OCI-LY7 (cell line): ENCODE results near the gene CACNA2D2. TPM values are rescaled to one million over a fixed set of nuclear protein-coding genes. Genes with fewer than 3 reads are reported as not detected.

Experiments used
- BruUV-seq: library from RNA; stranded (reverse); fragments of 400-500 nt; replicated peaks from 2 replicates; lab custom pipeline; 2021; lab: Mats Ljungman, UMichigan
- CTCF ChIA-PET: fragments of 300-600 bp; sonication (Branson Sonifier 250); formaldehyde crosslinking; loops from one replicate; lab custom pipeline; 2022; ENCODE audit warnings: antibody characterized with exemption; ENCODE audit not compliant: unreplicated experiment; lab: Charles Lee
- POLR2A ChIA-PET: fragments of 300-600 bp; sonication (Branson Sonifier 250); formaldehyde crosslinking; loops from one replicate; lab custom pipeline; 2022; ENCODE audit warnings: antibody characterized with exemption; lab: Charles Lee
- DNase-seq: peaks from one replicate; pipeline ENCODE4 v3.0.0-alpha.2; 2015; ENCODE audit warnings: low spot score
- H2AFZ ChIP-seq: fragments of 200-600 bp; sonication (generic), shearing (Covaris generic); 2 replicates; pipeline ENCODE4 v1.6.1; 2014; ENCODE audit warnings: mild to moderate bottlenecking, antibody characterized with exemption, low read length, moderate library complexity
- H3K27ac ChIP-seq: fragments of 200-600 bp; sonication (generic); 2 replicates; pipeline ENCODE4 v1.5.1; 2014; ENCODE audit warnings: mixed run types, low read depth, mild to moderate bottlenecking, moderate library complexity, low read length, inconsistent platforms; ENCODE audit not compliant: poor library complexity, severe bottlenecking
- H3K36me3 ChIP-seq: fragments of 200-600 bp; sonication (generic); 2 replicates; pipeline ENCODE4 v1.6.1; 2014; ENCODE audit warnings: mild to moderate bottlenecking, antibody characterized with exemption, low read length, moderate library complexity, mixed read lengths; ENCODE audit not compliant: insufficient read depth
- H3K4me1 ChIP-seq: fragments of 200-600 bp; sonication (generic); 2 replicates; pipeline ENCODE4 v1.5.1; 2014; ENCODE audit warnings: mild to moderate bottlenecking, low read length; ENCODE audit not compliant: insufficient read depth, poor library complexity, severe bottlenecking
- H3K4me2 ChIP-seq: fragments of 200-600 bp; sonication (generic); 2 replicates; pipeline ENCODE4 v1.6.1; 2014; ENCODE audit warnings: mild to moderate bottlenecking, low read length
- H3K4me3 ChIP-seq: fragments of 200-600 bp; sonication (generic); 2 replicates; pipeline ENCODE4 v1.5.1; 2014; ENCODE audit warnings: mild to moderate bottlenecking, low read depth, low read length; ENCODE audit not compliant: poor library complexity, severe bottlenecking
- H3K79me2 ChIP-seq: fragments of 200-600 bp; sonication (generic); 2 replicates; pipeline ENCODE4 v1.6.1; 2016; ENCODE audit warnings: low read depth, mild to moderate bottlenecking, low read length, moderate library complexity, mixed read lengths; ENCODE audit not compliant: insufficient read depth
- H3K9me2 ChIP-seq: fragments of 200-600 bp; sonication (generic); 2 replicates; pipeline ENCODE4 v1.6.1; 2016; ENCODE audit warnings: mild to moderate bottlenecking, low read length, mixed read lengths; ENCODE audit not compliant: insufficient read depth
- H3K9me3 ChIP-seq: fragments of 200-600 bp; sonication (generic); 2 replicates; pipeline ENCODE4 v1.6.1; 2014; ENCODE audit warnings: mild to moderate bottlenecking, mixed run types, low read length, mixed read lengths
- H4K20me1 ChIP-seq: fragments of 200-600 bp; sonication (generic); 2 replicates; pipeline ENCODE4 v1.6.1; 2014; ENCODE audit warnings: mild to moderate bottlenecking, antibody characterized with exemption, low read length, moderate library complexity, mixed read lengths; ENCODE audit not compliant: insufficient read depth
- EZH2phosphoT487 ChIP-seq: fragments of 200-600 bp; sonication (generic); IDR thresholded peaks from 2 replicates; pipeline ENCODE4 v1.6.1; 2018; ENCODE audit warnings: low read depth, borderline replicate concordance, mild to moderate bottlenecking, mixed run types, antibody characterized with exemption, low read length, moderate library complexity, mixed read lengths
- intact Hi-C: fragments of 100-400 bp; cut with micrococcal nuclease; formaldehyde crosslinking; loops from one replicate; pipeline ENCODE4 v1.10.0; 2022; ENCODE audit not compliant: unreplicated experiment
- total RNA-seq, 2 experiments: library from RNA; depleted of rRNA in 1 of 2; stranded (reverse); fragments of >200 nt in 1 of 2; shearing (Covaris generic) in 1 of 2; gene quantifications; 2 replicates each; pipeline ENCODE4 v1.2.3, GENCODE V29; 2014 to 2022
- TF ChIP-seq, protein P1 (sequence below): fragments of 200-600 bp; sonication (generic); conservative IDR thresholded peaks from 2 replicates; pipeline ENCODE4 v1.5.1; 2014; ENCODE audit warnings: mild to moderate bottlenecking, antibody characterized with exemption, low read length, moderate library complexity, mixed read lengths

CACNA2D2 gene
- total RNA-seq, 2 experiments from 2014 or later = 0.09 to 0.21 TPM

DNA sequence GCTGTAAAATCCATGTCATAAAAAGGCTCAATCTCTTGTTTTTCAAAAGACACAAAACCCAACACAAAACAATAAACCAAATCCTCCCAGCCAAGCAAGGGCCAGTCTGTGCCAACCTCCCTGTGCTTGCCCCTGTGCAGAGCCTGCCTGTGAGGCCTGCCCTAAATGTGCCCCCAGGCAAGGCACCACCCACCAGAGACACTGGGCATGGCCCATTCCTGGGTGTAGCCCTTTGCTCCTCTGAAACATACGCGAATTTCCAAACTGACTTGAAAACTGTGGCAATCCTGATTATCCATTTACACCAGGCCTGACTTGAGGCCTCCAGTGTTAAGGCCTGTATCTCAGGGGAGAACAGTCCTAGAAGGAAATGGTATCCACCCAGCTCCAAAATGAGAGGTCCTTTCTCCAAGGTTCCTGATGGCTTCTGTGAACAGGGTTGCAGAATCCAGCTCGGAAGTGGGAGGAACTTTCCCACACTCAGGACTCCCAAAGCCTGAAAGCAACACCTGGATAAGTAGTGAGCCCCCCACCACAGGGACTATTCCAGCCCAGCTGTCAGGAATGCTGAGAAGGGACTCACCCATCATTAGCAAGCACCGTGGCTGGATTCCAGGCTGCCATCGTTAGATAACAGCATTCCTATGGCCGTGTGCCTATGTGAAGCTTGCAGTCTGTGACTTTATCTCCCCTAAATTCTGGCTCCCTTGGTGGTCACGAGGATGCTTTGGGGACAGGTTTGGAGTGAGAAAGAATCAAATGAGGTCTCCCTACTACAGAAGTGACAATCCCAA, 61.8 kb downstream of the CACNA2D2 start:
- no peaks in the 10 kb centered on the region for H3K4me1 ChIP-seq
- H4K20me1 ChIP-seq = no peaks in the 10 kb centered on the region
- H3K79me2 ChIP-seq = no peaks in the 10 kb centered on the region
- no peak overlapping the region for H2AFZ ChIP-seq
- no peak overlapping the region for H3K4me2 ChIP-seq
- no peaks in the 10 kb centered on the region for H3K36me3 ChIP-seq
- no TSS peak for BruUV-seq
- ChIA-PET CTCF (no interaction called here), POLR2A (no interaction called here)
- intact Hi-C loops = no loop called here
- DNase-seq = no peak
- H3K9me3 ChIP-seq = no peaks in the 10 kb centered on the region
- TF ChIP-seq EZH2phosphoT487 = no peak
- no peak overlapping the region for H3K27ac ChIP-seq
- H3K9me2 ChIP-seq = no peaks in the 10 kb centered on the region
- H3K4me3 ChIP-seq = no peak overlapping the region

DNA sequence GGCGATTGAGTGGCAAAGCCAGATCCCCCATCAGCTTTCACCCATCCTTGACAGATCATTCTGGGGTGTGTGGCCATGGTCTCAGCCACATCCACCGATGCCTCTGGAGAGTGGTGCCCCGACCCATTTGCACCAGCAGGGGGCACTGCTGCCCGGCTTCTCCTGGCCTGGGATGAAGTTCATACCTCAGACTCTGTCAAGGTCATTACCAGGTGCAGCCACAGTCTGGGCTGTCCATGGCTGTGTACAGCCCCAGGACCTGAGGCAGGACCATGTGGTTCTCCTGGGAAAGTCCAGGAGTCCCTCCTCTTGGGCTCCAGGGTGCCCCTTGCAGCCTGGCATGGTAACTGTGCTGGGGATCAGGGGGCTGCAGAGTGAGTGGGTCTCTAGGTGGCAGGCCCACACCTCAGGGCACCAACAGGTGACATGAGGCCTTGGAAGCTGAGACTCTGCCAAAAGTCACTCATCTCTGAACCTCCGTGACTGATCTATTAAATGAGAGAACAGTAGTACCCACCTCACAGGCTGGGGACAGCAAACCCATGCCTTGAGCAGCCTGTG, 67.2 kb downstream of the CACNA2D2 start:
- Histone ChIP-seq H3K4me2 (no peak overlapping the region), H3K36me3 (no peaks in the 10 kb centered on the region), H3K4me1 (no peaks in the 10 kb centered on the region), H3K79me2 (no peaks in the 10 kb centered on the region), H3K4me3 (no peak overlapping the region), H2AFZ (no peak overlapping the region), H3K9me3 (no peaks in the 10 kb centered on the region), H3K27ac (no peak overlapping the region), H4K20me1 (no peaks in the 10 kb centered on the region), H3K9me2 (no peaks in the 10 kb centered on the region)
- POLR2A ChIA-PET = no interaction called here
- DNase-seq = peak; percentile 62
- CTCF ChIA-PET = no interaction called here
- intact Hi-C loops = loop anchor here (1.0 kb wide), 2 partner anchors 106 to 178 kb away; no protein-coding TSS in a partner anchor
- no TSS peak for BruUV-seq
- TF ChIP-seq EZH2phosphoT487 = no peak
- TF ChIP-seq, protein P1, sequence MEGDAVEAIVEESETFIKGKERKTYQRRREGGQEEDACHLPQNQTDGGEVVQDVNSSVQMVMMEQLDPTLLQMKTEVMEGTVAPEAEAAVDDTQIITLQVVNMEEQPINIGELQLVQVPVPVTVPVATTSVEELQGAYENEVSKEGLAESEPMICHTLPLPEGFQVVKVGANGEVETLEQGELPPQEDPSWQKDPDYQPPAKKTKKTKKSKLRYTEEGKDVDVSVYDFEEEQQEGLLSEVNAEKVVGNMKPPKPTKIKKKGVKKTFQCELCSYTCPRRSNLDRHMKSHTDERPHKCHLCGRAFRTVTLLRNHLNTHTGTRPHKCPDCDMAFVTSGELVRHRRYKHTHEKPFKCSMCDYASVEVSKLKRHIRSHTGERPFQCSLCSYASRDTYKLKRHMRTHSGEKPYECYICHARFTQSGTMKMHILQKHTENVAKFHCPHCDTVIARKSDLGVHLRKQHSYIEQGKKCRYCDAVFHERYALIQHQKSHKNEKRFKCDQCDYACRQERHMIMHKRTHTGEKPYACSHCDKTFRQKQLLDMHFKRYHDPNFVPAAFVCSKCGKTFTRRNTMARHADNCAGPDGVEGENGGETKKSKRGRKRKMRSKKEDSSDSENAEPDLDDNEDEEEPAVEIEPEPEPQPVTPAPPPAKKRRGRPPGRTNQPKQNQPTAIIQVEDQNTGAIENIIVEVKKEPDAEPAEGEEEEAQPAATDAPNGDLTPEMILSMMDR = peak; percentile 90

DNA sequence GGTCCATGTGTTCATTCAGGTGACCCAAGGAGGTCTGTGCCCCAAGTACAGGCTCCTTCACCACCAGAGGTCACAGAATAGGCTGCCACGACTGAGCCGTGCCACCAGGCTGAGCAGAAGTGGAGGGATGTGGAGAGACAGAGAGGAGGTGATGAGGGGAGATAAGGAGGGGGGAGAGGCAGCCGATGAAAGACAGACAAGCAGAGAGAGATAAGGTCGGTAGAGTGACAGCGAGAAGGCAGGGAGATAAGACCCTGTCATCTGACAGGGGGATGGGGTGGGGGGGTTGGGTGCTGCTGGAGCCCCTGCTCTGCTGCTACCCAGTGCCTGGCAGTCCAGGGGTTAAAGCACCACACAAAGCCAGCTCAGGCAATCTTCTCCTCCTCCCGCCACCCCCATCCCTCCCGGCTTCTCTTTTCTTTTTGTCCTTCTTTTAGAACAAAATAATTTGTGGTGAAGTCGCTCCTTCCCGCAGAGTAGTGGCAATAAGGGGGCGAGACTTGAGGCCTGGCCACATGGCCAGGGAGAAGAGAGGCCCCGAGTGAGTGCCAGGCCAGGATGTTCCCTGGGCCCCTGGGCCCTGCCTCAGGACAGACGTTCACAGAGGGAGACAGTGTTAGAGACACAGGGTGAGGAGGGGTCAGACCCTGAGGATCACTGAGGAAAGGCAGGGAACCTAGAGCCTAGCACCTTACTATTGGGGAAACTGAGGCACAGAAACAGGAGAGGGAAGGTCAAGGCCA, 67.9 kb downstream of the CACNA2D2 start:
- DNase-seq = no peak
- no peaks in the 10 kb centered on the region for H3K9me3 ChIP-seq
- no peaks in the 10 kb centered on the region for H3K36me3 ChIP-seq
- ChIA-PET CTCF (no interaction called here), POLR2A (no interaction called here)
- no peaks in the 10 kb centered on the region for H3K9me2 ChIP-seq
- H4K20me1 ChIP-seq = no peaks in the 10 kb centered on the region
- no peak overlapping the region for H3K4me2 ChIP-seq
- intact Hi-C loops = loop anchor here (1.0 kb wide), 2 partner anchors 107 to 179 kb away; no protein-coding TSS in a partner anchor
- no TSS peak for BruUV-seq
- no peaks in the 10 kb centered on the region for H3K4me1 ChIP-seq
- no peaks in the 10 kb centered on the region for H3K79me2 ChIP-seq
- no peak overlapping the region for H3K27ac ChIP-seq
- H3K4me3 ChIP-seq = no peak overlapping the region
- H2AFZ ChIP-seq = no peak overlapping the region
- TF ChIP-seq, protein P1 = no peak
- TF ChIP-seq EZH2phosphoT487 = no peak
